Measurements from ENCODE around the gene VDR. TPM values are rescaled to one million over a fixed set of nuclear protein-coding genes. Genes with fewer than 3 reads are reported as not detected.
A peak's percentile ranks its signal among the peaks of the same experiment; 100 is the strongest.

Gene VDR
- total RNA-seq, 3 donors from 2014 or later = 1.6 to 41.7 (median 16.1) TPM

GRCh38 chr12:47881826-47882427, 22.9 kb downstream of the VDR start:
- H3K27me3 ChIP-seq = no peaks in the 10 kb centered on the region
- no peaks in the 10 kb centered on the region for H3K9me3 ChIP-seq
- intact Hi-C loops (cut with DNase I; ENCODE audit: low total_unique reads) = no loop called here
- no peaks in the 10 kb centered on the region for H3K36me3 ChIP-seq
- H3K4me1 ChIP-seq = peaks cover 8 to 11% of the 10 kb centered on the region in 2 donors
- H3K27ac ChIP-seq = peak overlapping the region; percentile 76 to 85
- no peak for TF ChIP-seq CTCF (IDR thresholded peaks at IDR 0.05)
- TF ChIP-seq POLR2AphosphoS5 (IDR thresholded peaks at IDR 0.05) = peak; percentile 40 to 94 (median 65)
- no peak for TF ChIP-seq POLR2A (IDR thresholded peaks at IDR 0.05)
- H3K4me3 ChIP-seq = peak overlapping the region in 2 of 3 donors; percentile 18 to 46
- DNase-seq (ENCODE audit: low spot score in 2 of 2) = peak in 1 of 2 donors; percentile 52

- Histone ChIP-seq H3K4me3 (no peak overlapping the region), H3K36me3 (no peaks in the 10 kb centered on the region), H3K27me3 (no peaks in the 10 kb centered on the region), H3K4me1 (peaks cover 8 to 11% of the 10 kb centered on the region in 2 donors), H3K9me3 (no peaks in the 10 kb centered on the region), H3K27ac (no peak overlapping the region)
- intact Hi-C loops (cut with DNase I; ENCODE audit: low total_unique reads) = no loop called here
- no peak for DNase-seq (ENCODE audit: low spot score in 2 of 2)
- no peak for TF ChIP-seq POLR2AphosphoS5 (IDR thresholded peaks at IDR 0.05)
- TF ChIP-seq POLR2A (IDR thresholded peaks at IDR 0.05) = no peak
- TF ChIP-seq CTCF (IDR thresholded peaks at IDR 0.05) = no peak
Observed at GRCh38 chr12:47881051-47881450, 23.7 kb downstream of the VDR start.

- Histone ChIP-seq H3K27me3 (no peaks in the 10 kb centered on the region), H3K9me3 (no peaks in the 10 kb centered on the region), H3K36me3 (no peaks in the 10 kb centered on the region), H3K4me3 (no peak overlapping the region), H3K27ac (peak overlapping the region; percentile 60 to 74), H3K4me1 (peaks cover 7 to 8% of the 10 kb centered on the region in 2 donors)
- TF ChIP-seq POLR2AphosphoS5 (IDR thresholded peaks at IDR 0.05) (no peak), POLR2A (IDR thresholded peaks at IDR 0.05) (no peak), CTCF (IDR thresholded peaks at IDR 0.05) (no peak)
- intact Hi-C loops (cut with DNase I; ENCODE audit: low total_unique reads) = no loop called here
- DNase-seq (ENCODE audit: low spot score in 2 of 2) = no peak
Observed at GRCh38 chr12:47878918-47879481, 25.8 kb downstream of the VDR start.

- peaks cover 7 to 8% of the 10 kb centered on the region in 2 donors for H3K4me1 ChIP-seq
- intact Hi-C loops (cut with DNase I; ENCODE audit: low total_unique reads) = no loop called here
- peak in 1 of 2 donors; percentile 74 for DNase-seq (ENCODE audit: low spot score in 2 of 2)
- TF ChIP-seq POLR2AphosphoS5 (IDR thresholded peaks at IDR 0.05) (peak in 1 of 3 donors; percentile 63), CTCF (IDR thresholded peaks at IDR 0.05) (no peak)
- H3K9me3 ChIP-seq = no peaks in the 10 kb centered on the region
- peak overlapping the region; percentile 60 to 74 for H3K27ac ChIP-seq
- H3K36me3 ChIP-seq = no peaks in the 10 kb centered on the region
- H3K27me3 ChIP-seq = no peaks in the 10 kb centered on the region
- no peak overlapping the region for H3K4me3 ChIP-seq
Observed at GRCh38 chr12:47878293-47878917, 26.4 kb downstream of the VDR start.

GRCh38 chr12:47877081-47877480, 27.7 kb downstream of the VDR start:
- no peaks in the 10 kb centered on the region for H3K36me3 ChIP-seq
- DNase-seq (ENCODE audit: low spot score in 2 of 2) = no peak
- intact Hi-C loops (cut with DNase I; ENCODE audit: low total_unique reads) = no loop called here
- TF ChIP-seq POLR2A (IDR thresholded peaks at IDR 0.05) (no peak), POLR2AphosphoS5 (IDR thresholded peaks at IDR 0.05) (no peak), CTCF (IDR thresholded peaks at IDR 0.05) (no peak)
- peak overlapping the region; percentile 60 to 74 for H3K27ac ChIP-seq
- no peaks in the 10 kb centered on the region for H3K27me3 ChIP-seq
- H3K9me3 ChIP-seq = no peaks in the 10 kb centered on the region
- H3K4me3 ChIP-seq = no peak overlapping the region
- H3K4me1 ChIP-seq = no peaks in the 10 kb centered on the region
